ENCODE data around the gene SAG.

Gene SAG

GRCh38 chr2:233290051-233290845 is 17.4 kb upstream of the SAG start:
- H3K27ac ChIP-seq (ENCODE audit: low read length): no peak overlapping the region

GRCh38 chr2:233295891-233296290 is 11.7 kb upstream of the SAG start:
- no peak overlapping the region for H2AFZ ChIP-seq (ENCODE audit: low read length)
- no peak overlapping the region for H3K4me3 ChIP-seq (ENCODE audit: low read length)
- H3F3A ChIP-seq (ENCODE audit: insufficient read depth, low read length): no peaks in the 10 kb centered on the region
- H3K4me1 ChIP-seq (ENCODE audit: low read length): no peaks in the 10 kb centered on the region
- H3K4me2 ChIP-seq (ENCODE audit: low read depth, low read length): no peak overlapping the region
- H4K20me1 ChIP-seq (ENCODE audit: insufficient read depth, low read length): no peaks in the 10 kb centered on the region
- TF ChIP-seq CTCF (IDR thresholded peaks at IDR 0.05; ENCODE audit: low read length): no peak
- TF ChIP-seq EZH2phosphoT487 (IDR thresholded peaks at IDR 0.05; ENCODE audit: low read length): no peak
- TF ChIP-seq EZH2 (optimal IDR thresholded peaks at IDR 0.05; ENCODE audit: low read depth, low read length): no peak
- H3K27me3 ChIP-seq (replicated peaks; ENCODE audit: insufficient read depth, low read length): no peaks in the 10 kb centered on the region
- H3K79me2 ChIP-seq (ENCODE audit: low read length): no peaks in the 10 kb centered on the region
- H3K27ac ChIP-seq (ENCODE audit: low read length): no peak overlapping the region
- no peaks in the 10 kb centered on the region for H3K9me2 ChIP-seq (replicated peaks; ENCODE audit: insufficient read depth, low read length)
- no peaks in the 10 kb centered on the region for H3K9me3 ChIP-seq (replicated peaks; ENCODE audit: insufficient read depth, low read length)
- DNase-seq: no peak
- H3K9ac ChIP-seq (ENCODE audit: low read length): no peak overlapping the region
- H3K36me3 ChIP-seq (replicated peaks; ENCODE audit: insufficient read depth, low read length): no peaks in the 10 kb centered on the region

More at GRCh38 chr2:233290051-233290845, 17.4 kb upstream of the SAG start:
- no peaks in the 10 kb centered on the region for H3K79me2 ChIP-seq (ENCODE audit: low read length)
- H3K4me2 ChIP-seq (ENCODE audit: low read depth, low read length): no peak overlapping the region
- no peak for DNase-seq
- no peak overlapping the region for H2AFZ ChIP-seq (ENCODE audit: low read length)
- H3K9me3 ChIP-seq (replicated peaks; ENCODE audit: insufficient read depth, low read length): no peaks in the 10 kb centered on the region
- 0 out of 2 replicates have a peak, but pooled peaks cover 3% of the 10 kb centered on the region for H3K36me3 ChIP-seq (replicated peaks; ENCODE audit: insufficient read depth, low read length)
- TF ChIP-seq EZH2 (optimal IDR thresholded peaks at IDR 0.05; ENCODE audit: low read depth, low read length) (no peak), EZH2phosphoT487 (IDR thresholded peaks at IDR 0.05; ENCODE audit: low read length) (no peak), CTCF (IDR thresholded peaks at IDR 0.05; ENCODE audit: low read length) (no peak)
- H3K9ac ChIP-seq (ENCODE audit: low read length): no peak overlapping the region
- H3F3A ChIP-seq (ENCODE audit: insufficient read depth, low read length): no peaks in the 10 kb centered on the region
- no peaks in the 10 kb centered on the region for H4K20me1 ChIP-seq (ENCODE audit: insufficient read depth, low read length)
- no peak overlapping the region for H3K4me3 ChIP-seq (ENCODE audit: low read length)
- no peaks in the 10 kb centered on the region for H3K27me3 ChIP-seq (replicated peaks; ENCODE audit: insufficient read depth, low read length)
- H3K9me2 ChIP-seq (replicated peaks; ENCODE audit: insufficient read depth, low read length): no peaks in the 10 kb centered on the region
- H3K4me1 ChIP-seq (ENCODE audit: low read length): no peaks in the 10 kb centered on the region

- DNase-seq: no peak
- H3K9me2 ChIP-seq (replicated peaks; ENCODE audit: insufficient read depth, low read length): no peaks in the 10 kb centered on the region
- no peaks in the 10 kb centered on the region for H3K79me2 ChIP-seq (ENCODE audit: low read length)
- TF ChIP-seq CTCF (IDR thresholded peaks at IDR 0.05; ENCODE audit: low read length) (no peak), EZH2 (optimal IDR thresholded peaks at IDR 0.05; ENCODE audit: low read depth, low read length) (no peak), EZH2phosphoT487 (IDR thresholded peaks at IDR 0.05; ENCODE audit: low read length) (no peak)
- H3K9ac ChIP-seq (ENCODE audit: low read length): no peak overlapping the region
- H3K4me1 ChIP-seq (ENCODE audit: low read length): no peaks in the 10 kb centered on the region
- H4K20me1 ChIP-seq (ENCODE audit: insufficient read depth, low read length): no peaks in the 10 kb centered on the region
- no peak overlapping the region for H3K4me2 ChIP-seq (ENCODE audit: low read depth, low read length)
- H3K27ac ChIP-seq (ENCODE audit: low read length): no peak overlapping the region
- no peaks in the 10 kb centered on the region for H3K36me3 ChIP-seq (replicated peaks; ENCODE audit: insufficient read depth, low read length)
- no peaks in the 10 kb centered on the region for H3F3A ChIP-seq (ENCODE audit: insufficient read depth, low read length)
- H2AFZ ChIP-seq (ENCODE audit: low read length): no peak overlapping the region
- H3K4me3 ChIP-seq (ENCODE audit: low read length): no peak overlapping the region
- H3K9me3 ChIP-seq (replicated peaks; ENCODE audit: insufficient read depth, low read length): no peaks in the 10 kb centered on the region
- H3K27me3 ChIP-seq (replicated peaks; ENCODE audit: insufficient read depth, low read length): no peaks in the 10 kb centered on the region
Measured at GRCh38 chr2:233297076-233297475, 10.5 kb upstream of the SAG start.

Measured in MM.1S (cell line).